ENCODE measurements around the gene HIVEP3.

DNA sequence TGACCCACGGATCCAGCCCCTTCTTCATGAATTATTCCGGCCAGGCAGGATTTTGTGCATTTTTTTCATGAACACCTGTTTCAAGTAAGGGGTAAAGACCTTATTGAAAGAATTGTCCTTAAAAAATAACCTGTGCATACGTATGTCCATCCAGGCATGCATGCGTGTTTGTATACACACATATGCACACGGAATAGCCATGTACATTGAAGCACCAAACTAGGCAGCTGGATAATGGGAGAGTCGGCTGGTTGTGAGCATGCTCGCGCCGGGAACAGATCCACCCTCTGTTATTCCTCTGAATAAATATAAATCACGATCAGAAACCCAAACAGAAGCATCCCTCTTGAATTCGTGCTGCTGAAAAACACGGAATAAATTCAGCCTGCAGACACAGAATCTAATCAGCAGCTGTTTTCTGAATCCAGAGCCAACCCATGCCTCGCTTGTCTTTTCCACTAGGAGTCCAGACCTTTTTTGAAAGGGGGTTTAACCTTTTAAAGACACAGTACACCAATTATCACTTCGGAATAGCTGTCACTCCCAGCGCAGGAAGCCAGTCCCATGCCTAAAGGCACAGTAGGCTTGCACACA, at the start of gene HIVEP3:
- TF ChIP-seq CTCF (IDR thresholded peaks at IDR 0.05; ENCODE audit: poor library complexity) (no peak), EZH2 (IDR thresholded peaks at IDR 0.05; ENCODE audit: borderline replicate concordance) (no peak)
